Measurements from ENCODE around the gene HOOK2.

DNA sequence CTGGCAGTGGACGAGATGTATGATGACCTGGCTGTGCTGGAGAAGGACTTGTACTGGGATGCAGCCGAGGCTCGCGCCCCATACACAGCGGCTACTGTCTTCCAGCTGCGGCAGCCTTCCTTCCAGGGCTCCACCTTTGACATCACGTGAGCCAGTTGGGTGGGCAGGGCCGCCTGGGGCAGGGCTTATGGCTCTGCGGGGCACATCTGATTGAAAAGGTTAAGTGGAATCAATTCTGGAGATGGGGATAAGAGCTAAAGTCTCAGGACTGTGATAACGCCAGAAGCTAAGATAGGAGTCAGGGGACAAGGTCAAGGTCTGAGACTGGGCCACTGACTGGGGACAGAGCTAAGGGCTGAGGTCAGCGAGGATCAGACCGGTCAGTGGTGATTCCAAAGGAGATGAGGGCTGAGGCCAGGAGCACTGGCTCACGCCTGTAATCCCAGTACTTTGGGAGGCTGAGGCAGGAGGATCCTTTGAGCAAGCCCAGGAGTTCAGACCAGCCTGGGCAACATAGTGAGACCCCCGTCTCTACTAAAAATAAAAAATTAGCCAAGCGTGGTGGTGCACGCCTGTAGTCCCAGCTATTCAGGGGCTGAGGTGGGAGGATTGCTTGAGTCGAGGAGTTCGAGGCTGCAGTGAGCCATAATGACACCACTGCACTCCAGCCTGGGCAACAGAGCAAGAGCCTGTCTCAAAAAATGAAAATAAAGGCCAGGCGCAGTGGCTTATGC, 19.0 kb downstream of the HOOK2 start:
- no peak for TF ChIP-seq POLR2AphosphoS5 (IDR thresholded peaks at IDR 0.05)
- TF ChIP-seq, protein P1, sequence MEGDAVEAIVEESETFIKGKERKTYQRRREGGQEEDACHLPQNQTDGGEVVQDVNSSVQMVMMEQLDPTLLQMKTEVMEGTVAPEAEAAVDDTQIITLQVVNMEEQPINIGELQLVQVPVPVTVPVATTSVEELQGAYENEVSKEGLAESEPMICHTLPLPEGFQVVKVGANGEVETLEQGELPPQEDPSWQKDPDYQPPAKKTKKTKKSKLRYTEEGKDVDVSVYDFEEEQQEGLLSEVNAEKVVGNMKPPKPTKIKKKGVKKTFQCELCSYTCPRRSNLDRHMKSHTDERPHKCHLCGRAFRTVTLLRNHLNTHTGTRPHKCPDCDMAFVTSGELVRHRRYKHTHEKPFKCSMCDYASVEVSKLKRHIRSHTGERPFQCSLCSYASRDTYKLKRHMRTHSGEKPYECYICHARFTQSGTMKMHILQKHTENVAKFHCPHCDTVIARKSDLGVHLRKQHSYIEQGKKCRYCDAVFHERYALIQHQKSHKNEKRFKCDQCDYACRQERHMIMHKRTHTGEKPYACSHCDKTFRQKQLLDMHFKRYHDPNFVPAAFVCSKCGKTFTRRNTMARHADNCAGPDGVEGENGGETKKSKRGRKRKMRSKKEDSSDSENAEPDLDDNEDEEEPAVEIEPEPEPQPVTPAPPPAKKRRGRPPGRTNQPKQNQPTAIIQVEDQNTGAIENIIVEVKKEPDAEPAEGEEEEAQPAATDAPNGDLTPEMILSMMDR (IDR thresholded peaks at IDR 0.05), result no peak
- TF ChIP-seq EP300 (IDR thresholded peaks at IDR 0.05), result no peak
- no peak for TF ChIP-seq POLR2A (IDR thresholded peaks at IDR 0.05)

All from suprapubic skin (tissue), 4 donors.